A673 (cell line): Measurements from ENCODE around the gene VAV2. TPM values are rescaled to one million over a fixed set of nuclear protein-coding genes. Genes with fewer than 3 reads are reported as not detected.

Experiments
- BruUV-seq: library from RNA; stranded (reverse); fragments of 400-500 nt; replicated peaks from 2 replicates; lab custom pipeline; 2021; lab: Mats Ljungman, UMichigan
- CTCF ChIA-PET: fragments of 300-600 bp; sonication (Branson Sonifier 250); formaldehyde crosslinking; loops from one replicate; lab custom pipeline; 2022; ENCODE audit warnings: antibody characterized with exemption; lab: Charles Lee
- POLR2A ChIA-PET: fragments of 300-600 bp; sonication (Branson Sonifier 250); formaldehyde crosslinking; loops from one replicate; lab custom pipeline; 2022; ENCODE audit warnings: antibody characterized with exemption; ENCODE audit not compliant: low non-redundant PET; lab: Charles Lee
- DNase-seq: peaks from one replicate; pipeline ENCODE4 v3.0.0-alpha.2; 2015; ENCODE audit warnings: low spot score
- H3K27ac ChIP-seq: fragments of 200-600 bp; sonication (generic); 2 replicates; pipeline ENCODE4 v1.5.1; 2016; ENCODE audit warnings: mixed run types, low read depth, mild to moderate bottlenecking, mixed read lengths, antibody characterized with exemption, low read length; ENCODE audit not compliant: poor library complexity, severe bottlenecking
- H3K27me3 ChIP-seq: fragments of 200-600 bp; sonication (generic); replicated peaks from 2 replicates; pipeline ENCODE4 v1.6.1; 2017; ENCODE audit warnings: mixed run types, low read depth, mild to moderate bottlenecking, mixed read lengths, antibody characterized with exemption, low read length; ENCODE audit not compliant: insufficient read depth, poor library complexity
- H3K36me3 ChIP-seq: fragments of 200-600 bp; sonication (generic); 2 replicates; pipeline ENCODE4 v1.6.1; 2016; ENCODE audit warnings: mixed run types, mild to moderate bottlenecking, mixed read lengths, antibody characterized with exemption, low read length; ENCODE audit not compliant: insufficient read depth, poor library complexity, severe bottlenecking
- H3K4me1 ChIP-seq: fragments of 200-600 bp; sonication (generic); 2 replicates; pipeline ENCODE4 v1.6.1; 2017; ENCODE audit warnings: mixed run types, mild to moderate bottlenecking, mixed read lengths, antibody characterized with exemption, low read length; ENCODE audit not compliant: insufficient read depth, poor library complexity, severe bottlenecking
- H3K4me3 ChIP-seq: fragments of 200-600 bp; sonication (generic); 2 replicates; pipeline ENCODE4 v1.5.1; 2016; ENCODE audit warnings: low read depth, mixed run types, mild to moderate bottlenecking, mixed read lengths, low read length; ENCODE audit not compliant: poor library complexity, severe bottlenecking
- H3K9me3 ChIP-seq: fragments of 200-600 bp; sonication (generic); 2 replicates; pipeline ENCODE4 v1.6.1; 2016; ENCODE audit warnings: mixed run types, low read depth, mild to moderate bottlenecking, mixed read lengths, antibody characterized with exemption, low read length; ENCODE audit not compliant: poor library complexity, severe bottlenecking
- CTCF ChIP-seq: fragments of 300-800, 200-600 bp; sonication (generic); conservative IDR thresholded peaks from 2 replicates; pipeline ENCODE4 v1.5.1; 2017; ENCODE audit warnings: low read depth, mild to moderate bottlenecking, antibody characterized with exemption, low read length, moderate library complexity, mixed read lengths
- EZH2 ChIP-seq: fragments of 200-600 bp; sonication (generic); IDR thresholded peaks from 2 replicates; pipeline ENCODE4 v1.6.1; 2017; ENCODE audit warnings: borderline replicate concordance, low read depth, mild to moderate bottlenecking, mixed read lengths, antibody characterized with exemption, low read length; ENCODE audit not compliant: poor library complexity, severe bottlenecking
- intact Hi-C: fragments of 100-400 bp; cut with micrococcal nuclease; formaldehyde crosslinking; loops from one replicate; pipeline ENCODE4 v1.10.0; 2022; ENCODE audit not compliant: unreplicated experiment
- total RNA-seq: library from RNA; stranded (reverse); gene quantifications from 2 replicates; pipeline ENCODE4 v1.2.3, GENCODE V29; 2021

The VAV2 gene
- total RNA-seq, 1 experiment from 2014 or later = 16.4 TPM

GRCh38 chr9:133857639-133858038, 134.5 kb downstream of the VAV2 start:
- CTCF ChIA-PET = no interaction called here
- no peak for DNase-seq
- intact Hi-C loops = no loop called here
- Histone ChIP-seq H3K4me1 (no peaks in the 10 kb centered on the region), H3K36me3 (no peaks in the 10 kb centered on the region), H3K27ac (no peak overlapping the region), H3K27me3 (no peaks in the 10 kb centered on the region), H3K4me3 (no peak overlapping the region), H3K9me3 (no peaks in the 10 kb centered on the region)
- TF ChIP-seq CTCF = no peak
- no peak for TF ChIP-seq EZH2
- POLR2A ChIA-PET = no interaction called here
- no TSS peak for BruUV-seq

GRCh38 chr9:133856798-133857197, 135.3 kb downstream of the VAV2 start:
- POLR2A ChIA-PET = no interaction called here
- CTCF ChIA-PET = no interaction called here

GRCh38 chr9:133855802-133856521, 136.2 kb downstream of the VAV2 start:
- Histone ChIP-seq H3K9me3 (no peaks in the 10 kb centered on the region), H3K27ac (no peak overlapping the region), H3K4me1 (no peaks in the 10 kb centered on the region), H3K36me3 (no peaks in the 10 kb centered on the region), H3K27me3 (no peaks in the 10 kb centered on the region), H3K4me3 (no peak overlapping the region)
- TF ChIP-seq EZH2 (no peak), CTCF (no peak)
- POLR2A ChIA-PET = no interaction called here
- no peak for DNase-seq
- CTCF ChIA-PET = no interaction called here
- no TSS peak for BruUV-seq
- intact Hi-C loops = no loop called here

More at GRCh38 chr9:133856798-133857197, 135.3 kb downstream of the VAV2 start:
- TF ChIP-seq CTCF = no peak
- no peak for TF ChIP-seq EZH2
- no peak overlapping the region for H3K4me3 ChIP-seq
- BruUV-seq = no TSS peak
- no peak overlapping the region for H3K27ac ChIP-seq
- H3K9me3 ChIP-seq = no peaks in the 10 kb centered on the region
- intact Hi-C loops = no loop called here
- H3K4me1 ChIP-seq = no peaks in the 10 kb centered on the region
- H3K36me3 ChIP-seq = no peaks in the 10 kb centered on the region
- no peaks in the 10 kb centered on the region for H3K27me3 ChIP-seq
- no peak for DNase-seq
